OCI-LY7 (cell line): ENCODE results near the gene TGFBR3. TPM values are rescaled to one million over a fixed set of nuclear protein-coding genes. Genes with fewer than 3 reads are reported as not detected.

ENCODE experiments used
- BruUV-seq: library from RNA; stranded (reverse); fragments of 400-500 nt; replicated peaks from 2 replicates; lab custom pipeline; 2021; lab: Mats Ljungman, UMichigan
- CTCF ChIA-PET: fragments of 300-600 bp; sonication (Branson Sonifier 250); formaldehyde crosslinking; loops from one replicate; lab custom pipeline; 2022; ENCODE audit warnings: antibody characterized with exemption; ENCODE audit not compliant: unreplicated experiment; lab: Charles Lee
- POLR2A ChIA-PET: fragments of 300-600 bp; sonication (Branson Sonifier 250); formaldehyde crosslinking; loops from one replicate; lab custom pipeline; 2022; ENCODE audit warnings: antibody characterized with exemption; lab: Charles Lee
- DNase-seq: peaks from one replicate; pipeline ENCODE4 v3.0.0-alpha.2; 2015; ENCODE audit warnings: low spot score
- H2AFZ ChIP-seq: fragments of 200-600 bp; sonication (generic), shearing (Covaris generic); 2 replicates; pipeline ENCODE4 v1.6.1; 2014; ENCODE audit warnings: mild to moderate bottlenecking, antibody characterized with exemption, low read length, moderate library complexity
- H3K27ac ChIP-seq: fragments of 200-600 bp; sonication (generic); 2 replicates; pipeline ENCODE4 v1.5.1; 2014; ENCODE audit warnings: mixed run types, low read depth, mild to moderate bottlenecking, moderate library complexity, low read length, inconsistent platforms; ENCODE audit not compliant: poor library complexity, severe bottlenecking
- H3K36me3 ChIP-seq: fragments of 200-600 bp; sonication (generic); 2 replicates; pipeline ENCODE4 v1.6.1; 2014; ENCODE audit warnings: mild to moderate bottlenecking, antibody characterized with exemption, low read length, moderate library complexity, mixed read lengths; ENCODE audit not compliant: insufficient read depth
- H3K4me1 ChIP-seq: fragments of 200-600 bp; sonication (generic); 2 replicates; pipeline ENCODE4 v1.5.1; 2014; ENCODE audit warnings: mild to moderate bottlenecking, low read length; ENCODE audit not compliant: insufficient read depth, poor library complexity, severe bottlenecking
- H3K4me2 ChIP-seq: fragments of 200-600 bp; sonication (generic); 2 replicates; pipeline ENCODE4 v1.6.1; 2014; ENCODE audit warnings: mild to moderate bottlenecking, low read length
- H3K4me3 ChIP-seq: fragments of 200-600 bp; sonication (generic); 2 replicates; pipeline ENCODE4 v1.5.1; 2014; ENCODE audit warnings: mild to moderate bottlenecking, low read depth, low read length; ENCODE audit not compliant: poor library complexity, severe bottlenecking
- H3K79me2 ChIP-seq: fragments of 200-600 bp; sonication (generic); 2 replicates; pipeline ENCODE4 v1.6.1; 2016; ENCODE audit warnings: low read depth, mild to moderate bottlenecking, low read length, moderate library complexity, mixed read lengths; ENCODE audit not compliant: insufficient read depth
- H3K9me2 ChIP-seq: fragments of 200-600 bp; sonication (generic); 2 replicates; pipeline ENCODE4 v1.6.1; 2016; ENCODE audit warnings: mild to moderate bottlenecking, low read length, mixed read lengths; ENCODE audit not compliant: insufficient read depth
- H3K9me3 ChIP-seq: fragments of 200-600 bp; sonication (generic); 2 replicates; pipeline ENCODE4 v1.6.1; 2014; ENCODE audit warnings: mild to moderate bottlenecking, mixed run types, low read length, mixed read lengths
- H4K20me1 ChIP-seq: fragments of 200-600 bp; sonication (generic); 2 replicates; pipeline ENCODE4 v1.6.1; 2014; ENCODE audit warnings: mild to moderate bottlenecking, antibody characterized with exemption, low read length, moderate library complexity, mixed read lengths; ENCODE audit not compliant: insufficient read depth
- CTCF ChIP-seq: fragments of 200-600 bp; sonication (generic); conservative IDR thresholded peaks from 2 replicates; pipeline ENCODE4 v1.5.1; 2014; ENCODE audit warnings: mild to moderate bottlenecking, antibody characterized with exemption, low read length, moderate library complexity, mixed read lengths
- EZH2phosphoT487 ChIP-seq: fragments of 200-600 bp; sonication (generic); IDR thresholded peaks from 2 replicates; pipeline ENCODE4 v1.6.1; 2018; ENCODE audit warnings: low read depth, borderline replicate concordance, mild to moderate bottlenecking, mixed run types, antibody characterized with exemption, low read length, moderate library complexity, mixed read lengths
- intact Hi-C: fragments of 100-400 bp; cut with micrococcal nuclease; formaldehyde crosslinking; loops from one replicate; pipeline ENCODE4 v1.10.0; 2022; ENCODE audit not compliant: unreplicated experiment
- total RNA-seq, 2 experiments: library from RNA; depleted of rRNA in 1 of 2; stranded (reverse); fragments of >200 nt in 1 of 2; shearing (Covaris generic) in 1 of 2; gene quantifications; 2 replicates each; pipeline ENCODE4 v1.2.3, GENCODE V29; 2014 to 2022

Gene TGFBR3
- total RNA-seq, 2 experiments from 2014 or later, result not detected

- H3K79me2 ChIP-seq, result no peaks in the 10 kb centered on the region
- intact Hi-C loops, result no loop called here
- H3K4me2 ChIP-seq, result no peak overlapping the region
- POLR2A ChIA-PET, result interaction anchor here (0.6 to 1.0 kb wide), 2 partner anchors 13 to 1053 kb away, joined by 3 to 5 read pairs; no protein-coding TSS in a partner anchor
- H3K4me1 ChIP-seq, result no peaks in the 10 kb centered on the region
- no peaks in the 10 kb centered on the region for H3K9me2 ChIP-seq
- H4K20me1 ChIP-seq, result no peaks in the 10 kb centered on the region
- CTCF ChIA-PET, result no interaction called here
- TF ChIP-seq EZH2phosphoT487, result no peak
- no peak for TF ChIP-seq CTCF
- H3K4me3 ChIP-seq, result no peak overlapping the region
- no peaks in the 10 kb centered on the region for H3K36me3 ChIP-seq
- DNase-seq, result no peak
- no peaks in the 10 kb centered on the region for H3K9me3 ChIP-seq
- H3K27ac ChIP-seq, result no peak overlapping the region
- no peak overlapping the region for H2AFZ ChIP-seq
- no TSS peak for BruUV-seq
Observed at GRCh38 chr1:91707890-91708218, 178.1 kb downstream of the TGFBR3 start.

- H3K36me3 ChIP-seq, result no peaks in the 10 kb centered on the region
- H3K4me2 ChIP-seq, result no peak overlapping the region
- no peak for TF ChIP-seq CTCF
- TF ChIP-seq EZH2phosphoT487, result no peak
- H3K9me2 ChIP-seq, result no peaks in the 10 kb centered on the region
- POLR2A ChIA-PET, result interaction anchor here (0.6 to 1.0 kb wide), 3 partner anchors 14 to 1054 kb away, joined by 3 to 5 read pairs (median 4); no protein-coding TSS in a partner anchor
- no TSS peak for BruUV-seq
- H3K4me1 ChIP-seq, result no peaks in the 10 kb centered on the region
- H3K9me3 ChIP-seq, result no peaks in the 10 kb centered on the region
- H4K20me1 ChIP-seq, result no peaks in the 10 kb centered on the region
- no peak overlapping the region for H2AFZ ChIP-seq
- no peak for DNase-seq
- no peak overlapping the region for H3K4me3 ChIP-seq
- H3K27ac ChIP-seq, result no peak overlapping the region
- no peaks in the 10 kb centered on the region for H3K79me2 ChIP-seq
- CTCF ChIA-PET, result no interaction called here
- intact Hi-C loops, result no loop called here
Observed at GRCh38 chr1:91707114-91707889, 178.6 kb downstream of the TGFBR3 start.
